Measurements from ENCODE around the gene FAM187B.

Gene FAM187B

DNA sequence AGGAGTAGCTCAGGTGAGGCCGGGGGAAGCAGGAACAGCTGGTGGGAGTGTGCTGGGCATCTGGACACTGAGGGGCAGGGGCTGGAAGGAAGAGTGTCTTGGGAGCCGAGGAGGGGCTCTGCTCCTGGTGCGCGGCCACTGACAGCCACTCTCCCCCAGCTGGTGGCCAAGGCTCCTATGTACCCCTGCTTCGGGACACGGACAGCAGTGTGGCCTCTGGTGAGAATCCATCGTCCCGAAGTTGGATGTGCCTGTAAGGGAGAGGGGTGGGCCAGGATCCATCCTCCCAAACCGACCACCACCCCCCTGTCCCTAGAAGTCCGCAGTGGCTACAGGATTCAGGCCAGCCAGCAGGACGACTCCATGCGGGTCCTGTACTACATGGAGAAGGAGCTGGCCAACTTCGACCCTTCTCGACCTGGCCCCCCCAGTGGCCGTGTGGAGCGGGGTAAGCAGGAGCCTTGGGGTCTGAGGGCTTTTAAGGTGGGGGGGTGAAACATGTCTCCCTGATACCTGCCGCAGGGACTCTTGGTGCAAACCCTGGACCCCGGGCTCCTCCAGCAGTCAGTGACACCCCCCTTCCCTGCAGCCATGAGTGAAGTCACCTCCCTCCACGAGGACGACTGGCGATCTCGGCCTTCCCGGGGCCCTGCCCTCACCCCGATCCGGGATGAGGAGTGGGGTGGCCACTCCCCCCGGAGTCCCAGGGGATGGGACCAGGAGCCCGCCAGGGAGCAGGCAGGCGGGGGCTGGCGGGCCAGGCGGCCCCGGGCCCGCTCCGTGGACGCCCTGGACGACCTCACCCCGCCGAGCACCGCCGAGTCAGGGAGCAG is 38.2 kb upstream of the FAM187B start:
- ChIA-PET POLR2A (interaction anchor here (0.5 to 5.2 kb wide), 13 partner anchors 8 to 479 kb away, joined by 3 to 35 read pairs (median 5); partner anchors contain the start of genes HAMP and PSENEN), CTCF (interaction anchor here (0.5 to 0.8 kb wide), 3 partner anchors 78 to 1747 kb away, joined by 3 read pairs; no protein-coding TSS in a partner anchor)
- H3K9me3 ChIP-seq (ENCODE audit: control insufficient read depth, insufficient read depth, low read depth, low read length), result no peaks in the 10 kb centered on the region
- H3K4me3 ChIP-seq (ENCODE audit: low read depth, low read length), result peak overlapping the region; percentile 55
- peaks cover 24% of the 10 kb centered on the region for H3K4me1 ChIP-seq (ENCODE audit: control insufficient read depth, insufficient read depth, low read length)
- peak overlapping the region; percentile 100 for H3K27ac ChIP-seq (ENCODE audit: extremely low read depth, low read depth, low read length)
- peaks cover 46 to 57% of the 10 kb centered on the region in 2 experiments for H3K36me3 ChIP-seq (ENCODE audit: control insufficient read depth in 2 of 2, insufficient read depth in 1 of 2, low read length in 2 of 2)
- TF ChIP-seq, protein P1, sequence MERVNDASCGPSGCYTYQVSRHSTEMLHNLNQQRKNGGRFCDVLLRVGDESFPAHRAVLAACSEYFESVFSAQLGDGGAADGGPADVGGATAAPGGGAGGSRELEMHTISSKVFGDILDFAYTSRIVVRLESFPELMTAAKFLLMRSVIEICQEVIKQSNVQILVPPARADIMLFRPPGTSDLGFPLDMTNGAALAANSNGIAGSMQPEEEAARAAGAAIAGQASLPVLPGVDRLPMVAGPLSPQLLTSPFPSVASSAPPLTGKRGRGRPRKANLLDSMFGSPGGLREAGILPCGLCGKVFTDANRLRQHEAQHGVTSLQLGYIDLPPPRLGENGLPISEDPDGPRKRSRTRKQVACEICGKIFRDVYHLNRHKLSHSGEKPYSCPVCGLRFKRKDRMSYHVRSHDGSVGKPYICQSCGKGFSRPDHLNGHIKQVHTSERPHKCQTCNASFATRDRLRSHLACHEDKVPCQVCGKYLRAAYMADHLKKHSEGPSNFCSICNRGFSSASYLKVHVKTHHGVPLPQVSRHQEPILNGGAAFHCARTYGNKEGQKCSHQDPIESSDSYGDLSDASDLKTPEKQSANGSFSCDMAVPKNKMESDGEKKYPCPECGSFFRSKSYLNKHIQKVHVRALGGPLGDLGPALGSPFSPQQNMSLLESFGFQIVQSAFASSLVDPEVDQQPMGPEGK (tag by site-specific recombination; IDR thresholded peaks at IDR 0.05), result peak; percentile 19; the same call in 1 of the 2 replicates
- TF ChIP-seq ZBTB20 (tag by site-specific recombination; IDR thresholded peaks at IDR 0.05) (peak; percentile 99), ZNF398 (tag by site-specific recombination; IDR thresholded peaks at IDR 0.05) (peak; percentile 55; the same call in 1 of the 2 replicates), ZSCAN30 (tag by site-specific recombination; IDR thresholded peaks at IDR 0.05) (0 out of 2 replicates have a peak, but pooled peaks have one; percentile 22), ZNF335 (tag by site-specific recombination; conservative IDR thresholded peaks at IDR 0.05) (peak; percentile 40), KLF9 (tag by site-specific recombination; IDR thresholded peaks at IDR 0.05; ENCODE audit: low read depth) (peak; percentile 38; the same call in 1 of the 2 replicates), ZNF76 (tag by site-specific recombination; IDR thresholded peaks at IDR 0.05; ENCODE audit: borderline replicate concordance, low read depth) (peak; percentile 55; the same call in 1 of the 2 replicates), ZNF341 (tag by site-specific recombination; IDR thresholded peaks at IDR 0.05; ENCODE audit: low read depth) (peak; percentile 82), SCRT2 (tag by site-specific recombination; IDR thresholded peaks at IDR 0.05) (peak; percentile 21; the same call in 1 of the 2 replicates), ZNF302 (tag by site-specific recombination; IDR thresholded peaks at IDR 0.05; ENCODE audit: low read depth) (0 out of 2 replicates have a peak, but pooled peaks have one; percentile 13), ZNF423 (tag by site-specific recombination; IDR thresholded peaks at IDR 0.05) (peak; percentile 73; the same call in 1 of the 2 replicates), IKZF3 (tag by site-specific recombination; IDR thresholded peaks at IDR 0.05) (peak; percentile 83), BCL11B (tag by site-specific recombination; IDR thresholded peaks at IDR 0.05; ENCODE audit: low read depth) (no peak), ZNF404 (tag by site-specific recombination; IDR thresholded peaks at IDR 0.05) (no peak)
- TF ChIP-seq, protein P2, sequence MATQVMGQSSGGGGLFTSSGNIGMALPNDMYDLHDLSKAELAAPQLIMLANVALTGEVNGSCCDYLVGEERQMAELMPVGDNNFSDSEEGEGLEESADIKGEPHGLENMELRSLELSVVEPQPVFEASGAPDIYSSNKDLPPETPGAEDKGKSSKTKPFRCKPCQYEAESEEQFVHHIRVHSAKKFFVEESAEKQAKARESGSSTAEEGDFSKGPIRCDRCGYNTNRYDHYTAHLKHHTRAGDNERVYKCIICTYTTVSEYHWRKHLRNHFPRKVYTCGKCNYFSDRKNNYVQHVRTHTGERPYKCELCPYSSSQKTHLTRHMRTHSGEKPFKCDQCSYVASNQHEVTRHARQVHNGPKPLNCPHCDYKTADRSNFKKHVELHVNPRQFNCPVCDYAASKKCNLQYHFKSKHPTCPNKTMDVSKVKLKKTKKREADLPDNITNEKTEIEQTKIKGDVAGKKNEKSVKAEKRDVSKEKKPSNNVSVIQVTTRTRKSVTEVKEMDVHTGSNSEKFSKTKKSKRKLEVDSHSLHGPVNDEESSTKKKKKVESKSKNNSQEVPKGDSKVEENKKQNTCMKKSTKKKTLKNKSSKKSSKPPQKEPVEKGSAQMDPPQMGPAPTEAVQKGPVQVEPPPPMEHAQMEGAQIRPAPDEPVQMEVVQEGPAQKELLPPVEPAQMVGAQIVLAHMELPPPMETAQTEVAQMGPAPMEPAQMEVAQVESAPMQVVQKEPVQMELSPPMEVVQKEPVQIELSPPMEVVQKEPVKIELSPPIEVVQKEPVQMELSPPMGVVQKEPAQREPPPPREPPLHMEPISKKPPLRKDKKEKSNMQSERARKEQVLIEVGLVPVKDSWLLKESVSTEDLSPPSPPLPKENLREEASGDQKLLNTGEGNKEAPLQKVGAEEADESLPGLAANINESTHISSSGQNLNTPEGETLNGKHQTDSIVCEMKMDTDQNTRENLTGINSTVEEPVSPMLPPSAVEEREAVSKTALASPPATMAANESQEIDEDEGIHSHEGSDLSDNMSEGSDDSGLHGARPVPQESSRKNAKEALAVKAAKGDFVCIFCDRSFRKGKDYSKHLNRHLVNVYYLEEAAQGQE (tag by site-specific recombination; IDR thresholded peaks at IDR 0.05), result peak; percentile 49; the same call in 1 of the 2 replicates
- TF ChIP-seq, protein P3, sequence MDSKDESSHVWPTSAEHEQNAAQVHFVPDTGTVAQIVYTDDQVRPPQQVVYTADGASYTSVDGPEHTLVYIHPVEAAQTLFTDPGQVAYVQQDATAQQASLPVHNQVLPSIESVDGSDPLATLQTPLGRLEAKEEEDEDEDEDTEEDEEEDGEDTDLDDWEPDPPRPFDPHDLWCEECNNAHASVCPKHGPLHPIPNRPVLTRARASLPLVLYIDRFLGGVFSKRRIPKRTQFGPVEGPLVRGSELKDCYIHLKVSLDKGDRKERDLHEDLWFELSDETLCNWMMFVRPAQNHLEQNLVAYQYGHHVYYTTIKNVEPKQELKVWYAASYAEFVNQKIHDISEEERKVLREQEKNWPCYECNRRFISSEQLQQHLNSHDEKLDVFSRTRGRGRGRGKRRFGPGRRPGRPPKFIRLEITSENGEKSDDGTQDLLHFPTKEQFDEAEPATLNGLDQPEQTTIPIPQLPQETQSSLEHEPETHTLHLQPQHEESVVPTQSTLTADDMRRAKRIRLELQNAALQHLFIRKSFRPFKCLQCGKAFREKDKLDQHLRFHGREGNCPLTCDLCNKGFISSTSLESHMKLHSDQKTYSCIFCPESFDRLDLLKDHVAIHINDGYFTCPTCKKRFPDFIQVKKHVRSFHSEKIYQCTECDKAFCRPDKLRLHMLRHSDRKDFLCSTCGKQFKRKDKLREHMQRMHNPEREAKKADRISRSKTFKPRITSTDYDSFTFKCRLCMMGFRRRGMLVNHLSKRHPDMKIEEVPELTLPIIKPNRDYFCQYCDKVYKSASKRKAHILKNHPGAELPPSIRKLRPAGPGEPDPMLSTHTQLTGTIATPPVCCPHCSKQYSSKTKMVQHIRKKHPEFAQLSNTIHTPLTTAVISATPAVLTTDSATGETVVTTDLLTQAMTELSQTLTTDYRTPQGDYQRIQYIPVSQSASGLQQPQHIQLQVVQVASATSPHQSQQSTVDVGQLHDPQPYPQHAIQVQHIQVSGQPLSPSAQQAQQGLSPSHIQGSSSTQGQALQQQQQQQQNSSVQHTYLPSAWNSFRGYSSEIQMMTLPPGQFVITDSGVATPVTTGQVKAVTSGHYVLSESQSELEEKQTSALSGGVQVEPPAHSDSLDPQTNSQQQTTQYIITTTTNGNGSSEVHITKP (tag by site-specific recombination; IDR thresholded peaks at IDR 0.05), result peak; percentile 38; the same call in 1 of the 2 replicates
- TF ChIP-seq, protein P4, sequence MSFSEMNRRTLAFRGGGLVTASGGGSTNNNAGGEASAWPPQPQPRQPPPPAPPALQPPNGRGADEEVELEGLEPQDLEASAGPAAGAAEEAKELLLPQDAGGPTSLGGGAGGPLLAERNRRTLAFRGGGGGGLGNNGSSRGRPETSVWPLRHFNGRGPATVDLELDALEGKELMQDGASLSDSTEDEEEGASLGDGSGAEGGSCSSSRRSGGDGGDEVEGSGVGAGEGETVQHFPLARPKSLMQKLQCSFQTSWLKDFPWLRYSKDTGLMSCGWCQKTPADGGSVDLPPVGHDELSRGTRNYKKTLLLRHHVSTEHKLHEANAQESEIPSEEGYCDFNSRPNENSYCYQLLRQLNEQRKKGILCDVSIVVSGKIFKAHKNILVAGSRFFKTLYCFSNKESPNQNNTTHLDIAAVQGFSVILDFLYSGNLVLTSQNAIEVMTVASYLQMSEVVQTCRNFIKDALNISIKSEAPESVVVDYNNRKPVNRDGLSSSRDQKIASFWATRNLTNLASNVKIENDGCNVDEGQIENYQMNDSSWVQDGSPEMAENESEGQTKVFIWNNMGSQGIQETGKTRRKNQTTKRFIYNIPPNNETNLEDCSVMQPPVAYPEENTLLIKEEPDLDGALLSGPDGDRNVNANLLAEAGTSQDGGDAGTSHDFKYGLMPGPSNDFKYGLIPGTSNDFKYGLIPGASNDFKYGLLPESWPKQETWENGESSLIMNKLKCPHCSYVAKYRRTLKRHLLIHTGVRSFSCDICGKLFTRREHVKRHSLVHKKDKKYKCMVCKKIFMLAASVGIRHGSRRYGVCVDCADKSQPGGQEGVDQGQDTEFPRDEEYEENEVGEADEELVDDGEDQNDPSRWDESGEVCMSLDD (tag by site-specific recombination; IDR thresholded peaks at IDR 0.05), result peak; percentile 79
